Mesendoderm (in vitro differentiated cells): Measurements from ENCODE around the gene CFAP97D2.
"Not testable (repeated sequence)": the region's sequence is repeated elsewhere in the genome, so short reads cannot be mapped to it uniquely, and the experiment has no call there.

Source experiments
- DNase-seq: peaks from one replicate; pipeline ENCODE4 v3.0.0; 2013
- H2AK5ac ChIP-seq: 2 replicates; pipeline ENCODE4 v1.6.1; 2013; ENCODE audit warnings: low read length, inconsistent platforms
- H2BK120ac ChIP-seq: 2 replicates; pipeline ENCODE4 v1.6.1; 2013; ENCODE audit warnings: low read depth, mild to moderate bottlenecking, low read length, moderate library complexity, mixed read lengths
- H2BK15ac ChIP-seq: replicated peaks from 2 replicates; pipeline ENCODE4 v1.6.1; 2013; ENCODE audit warnings: low read depth, mild to moderate bottlenecking, moderate library complexity
- H2BK5ac ChIP-seq: 2 replicates; pipeline ENCODE4 v1.6.1; 2013; ENCODE audit warnings: low read length, inconsistent platforms
- H3K18ac ChIP-seq: 2 replicates; pipeline ENCODE4 v1.6.1; 2013; ENCODE audit warnings: mild to moderate bottlenecking, low read length, mixed read lengths
- H3K23ac ChIP-seq: one replicate; pipeline ENCODE4 v1.6.1; 2013; ENCODE audit warnings: low read length
- H3K27ac ChIP-seq: 2 replicates; pipeline ENCODE4 v1.5.1; 2013; ENCODE audit warnings: low read depth, mild to moderate bottlenecking, inconsistent platforms, low read length, moderate library complexity
- H3K27me3 ChIP-seq: 2 replicates; pipeline ENCODE4 v1.6.1; 2013; ENCODE audit warnings: low read length, control low read depth, mild to moderate bottlenecking, inconsistent platforms; ENCODE audit not compliant: insufficient read depth, poor library complexity
- H3K36me3 ChIP-seq: 2 replicates; pipeline ENCODE4 v1.6.1; 2013; ENCODE audit warnings: low read length, inconsistent platforms; ENCODE audit not compliant: control insufficient read depth, insufficient read depth
- H3K4ac ChIP-seq: one replicate; pipeline ENCODE4 v1.6.1; 2013; ENCODE audit warnings: low read depth, mild to moderate bottlenecking, low read length, moderate library complexity
- H3K4me1 ChIP-seq: 2 replicates; pipeline ENCODE4 v1.6.1; 2013; ENCODE audit warnings: low read depth, low read length, inconsistent platforms; ENCODE audit not compliant: control insufficient read depth
- H3K4me2 ChIP-seq: 2 replicates; pipeline ENCODE4 v1.6.1; 2013; ENCODE audit warnings: low read length
- H3K4me3 ChIP-seq: 2 replicates; pipeline ENCODE4 v1.5.1; 2013; ENCODE audit warnings: mild to moderate bottlenecking, low read length
- H3K56ac ChIP-seq: one replicate; pipeline ENCODE4 v1.6.1; 2013; ENCODE audit warnings: low read length
- H3K79me1 ChIP-seq: 2 replicates; pipeline ENCODE4 v1.6.1; 2013; ENCODE audit warnings: low read length, inconsistent platforms
- H3K79me2 ChIP-seq: 2 replicates; pipeline ENCODE4 v1.6.1; 2013; ENCODE audit warnings: mild to moderate bottlenecking, low read length; ENCODE audit not compliant: control insufficient read depth, insufficient read depth
- H3K9ac ChIP-seq: 2 replicates; pipeline ENCODE4 v1.6.1; 2013; ENCODE audit warnings: low read length, inconsistent platforms
- H4K5ac ChIP-seq: one replicate; pipeline ENCODE4 v1.6.1; 2013; ENCODE audit warnings: low read length
- H4K8ac ChIP-seq: one replicate; pipeline ENCODE4 v1.6.1; 2013; ENCODE audit warnings: low read depth, mild to moderate bottlenecking, control low read depth, low read length, moderate library complexity
- WGBS: extraction: QIAGEN DNeasy Blood & Tissue Kit; methylation state at CpG from one replicate; pipeline ENCODE4 v1.1.7; 2013; ENCODE audit warnings: low lambda C conversion rate, missing lambda C conversion rate; ENCODE audit not compliant: insufficient coverage; ENCODE audit errors: extremely low coverage; 5-methylcytosine and 5-hydroxymethylcytosine counted together

CFAP97D2 gene

GRCh38 chr13:114194853-114195252, 15.8 kb downstream of the CFAP97D2 start:
- Histone ChIP-seq H2AK5ac (no peak overlapping the region), H3K4me1 (peaks cover 5% of the 10 kb centered on the region), H2BK5ac (no peak overlapping the region), H2BK15ac (no peak overlapping the region), H3K4me2 (no peak overlapping the region), H3K79me1 (no peaks in the 10 kb centered on the region), H3K23ac (no peak overlapping the region), H3K56ac (no peak overlapping the region), H3K79me2 (no peaks in the 10 kb centered on the region), H3K4ac (no peak overlapping the region), H3K27ac (no peak overlapping the region), H3K36me3 (no peaks in the 10 kb centered on the region), H3K27me3 (no peaks in the 10 kb centered on the region), H4K5ac (no peak overlapping the region), H2BK120ac (no peak overlapping the region), H4K8ac (no peak overlapping the region), H3K18ac (no peak overlapping the region), H3K4me3 (no peak overlapping the region), H3K9ac (no peak overlapping the region)
- DNase-seq, result no peak
- WGBS, result no CpG with 5 or more reads among the region's 5 CpGs

- Histone ChIP-seq H4K5ac (no peak overlapping the region), H3K18ac (no peak overlapping the region), H2BK120ac (no peak overlapping the region), H3K4me3 (no peak overlapping the region), H3K27ac (no peak overlapping the region), H2BK5ac (no peak overlapping the region), H3K23ac (no peak overlapping the region), H3K4me2 (no peak overlapping the region), H3K56ac (no peak overlapping the region), H3K36me3 (no peaks in the 10 kb centered on the region), H3K27me3 (no peaks in the 10 kb centered on the region), H2AK5ac (no peak overlapping the region), H4K8ac (no peak overlapping the region), H3K4me1 (peaks cover 5% of the 10 kb centered on the region), H2BK15ac (no peak overlapping the region), H3K79me2 (no peaks in the 10 kb centered on the region), H3K9ac (no peak overlapping the region), H3K4ac (no peak overlapping the region), H3K79me1 (no peaks in the 10 kb centered on the region)
- WGBS, result no CpG with 5 or more reads among the region's 5 CpGs
- no peak for DNase-seq
Observed at GRCh38 chr13:114196629-114197028, 17.6 kb downstream of the CFAP97D2 start.

- H4K8ac ChIP-seq, result no peak overlapping the region
- no peak overlapping the region for H3K27ac ChIP-seq
- H4K5ac ChIP-seq, result no peak overlapping the region
- H3K56ac ChIP-seq, result no peak overlapping the region
- no peak overlapping the region for H3K4me2 ChIP-seq
- no peaks in the 10 kb centered on the region for H3K79me1 ChIP-seq
- H2BK15ac ChIP-seq, result no peak overlapping the region
- H2AK5ac ChIP-seq, result no peak overlapping the region
- H3K27me3 ChIP-seq, result no peaks in the 10 kb centered on the region
- no peak overlapping the region for H3K18ac ChIP-seq
- WGBS, result no CpG with 5 or more reads among the region's 47 CpGs
- no peaks in the 10 kb centered on the region for H3K36me3 ChIP-seq
- no peak overlapping the region for H3K4ac ChIP-seq
- no peaks in the 10 kb centered on the region for H3K79me2 ChIP-seq
- no peak for DNase-seq
- H3K9ac ChIP-seq, result no peak overlapping the region
- no peak overlapping the region for H2BK5ac ChIP-seq
- H3K23ac ChIP-seq, result no peak overlapping the region
- peaks cover 5% of the 10 kb centered on the region for H3K4me1 ChIP-seq
- H2BK120ac ChIP-seq, result no peak overlapping the region
- H3K4me3 ChIP-seq, result no peak overlapping the region
Observed at GRCh38 chr13:114198556-114198955, 19.5 kb downstream of the CFAP97D2 start.

- H3K79me1 ChIP-seq, H3K18ac ChIP-seq, H3K23ac ChIP-seq, H3K56ac ChIP-seq, H3K9ac ChIP-seq, H2BK5ac ChIP-seq, H3K4ac ChIP-seq, H4K8ac ChIP-seq, H3K4me3 ChIP-seq, H2BK120ac ChIP-seq, H4K5ac ChIP-seq, DNase-seq, H3K79me2 ChIP-seq, H2BK15ac ChIP-seq, H3K4me2 ChIP-seq, H3K4me1 ChIP-seq, H3K27me3 ChIP-seq, H2AK5ac ChIP-seq, H3K36me3 ChIP-seq, H3K27ac ChIP-seq: not testable (repeated sequence)
- no CpG with 5 or more reads among the region's 75 CpGs for WGBS
Observed at GRCh38 chr13:114199526-114199925, 20.5 kb downstream of the CFAP97D2 start.

GRCh38 chr13:114199954-114200353, 20.9 kb downstream of the CFAP97D2 start:
- H3K56ac ChIP-seq, result no peak overlapping the region
- H3K9ac ChIP-seq, result no peak overlapping the region
- H3K4me3 ChIP-seq, result no peak overlapping the region
- H3K4me1 ChIP-seq, result peaks cover 5% of the 10 kb centered on the region
- no peak overlapping the region for H4K8ac ChIP-seq
- no peak overlapping the region for H3K4me2 ChIP-seq
- H3K79me2 ChIP-seq, result no peaks in the 10 kb centered on the region
- H3K27me3 ChIP-seq, result no peaks in the 10 kb centered on the region
- H4K5ac ChIP-seq, result no peak overlapping the region
- no peaks in the 10 kb centered on the region for H3K79me1 ChIP-seq
- DNase-seq, result no peak
- no peak overlapping the region for H3K4ac ChIP-seq
- no peak overlapping the region for H2AK5ac ChIP-seq
- H3K18ac ChIP-seq, result no peak overlapping the region
- no peak overlapping the region for H2BK120ac ChIP-seq
- H3K36me3 ChIP-seq, result no peaks in the 10 kb centered on the region
- WGBS, result no CpG with 5 or more reads among the region's 42 CpGs
- H3K27ac ChIP-seq, result no peak overlapping the region
- H2BK15ac ChIP-seq, result no peak overlapping the region
- H3K23ac ChIP-seq, result no peak overlapping the region
- H2BK5ac ChIP-seq, result no peak overlapping the region

GRCh38 chr13:114200399-114200911, 21.4 kb downstream of the CFAP97D2 start:
- no peak overlapping the region for H3K4me3 ChIP-seq
- H3K79me2 ChIP-seq, result no peaks in the 10 kb centered on the region
- H3K4ac ChIP-seq, result no peak overlapping the region
- no peak for DNase-seq
- H3K18ac ChIP-seq, result no peak overlapping the region
- WGBS, result no CpG with 5 or more reads among the region's 18 CpGs
- H2BK120ac ChIP-seq, result no peak overlapping the region
- H4K5ac ChIP-seq, result no peak overlapping the region
- no peak overlapping the region for H3K27ac ChIP-seq
- H3K27me3 ChIP-seq, result no peaks in the 10 kb centered on the region
- H3K79me1 ChIP-seq, result no peaks in the 10 kb centered on the region
- no peak overlapping the region for H3K4me2 ChIP-seq
- H3K56ac ChIP-seq, result no peak overlapping the region
- H2AK5ac ChIP-seq, result no peak overlapping the region
- no peak overlapping the region for H4K8ac ChIP-seq
- H2BK5ac ChIP-seq, result no peak overlapping the region
- H3K23ac ChIP-seq, result no peak overlapping the region
- H3K4me1 ChIP-seq, result peaks cover 5% of the 10 kb centered on the region
- H2BK15ac ChIP-seq, result no peak overlapping the region
- no peaks in the 10 kb centered on the region for H3K36me3 ChIP-seq
- no peak overlapping the region for H3K9ac ChIP-seq
